Smooth muscle cell (in vitro differentiated cells): ENCODE data around the gene HHIPL2. TPM values are rescaled to one million over a fixed set of nuclear protein-coding genes. Genes with fewer than 3 reads are reported as not detected.

Experiments used
- DNase-seq: peaks from one replicate; lab custom pipeline; 2025; ENCODE audit not compliant: unreplicated experiment; lab: John Stamatoyannopoulos, UW
- H2AFZ ChIP-seq: fragments of 200-600 bp; sonication (generic); 2 replicates; pipeline ENCODE4 v1.6.0; 2016; ENCODE audit warnings: antibody characterized with exemption, low read depth, mild to moderate bottlenecking
- H3F3A ChIP-seq: fragments of 200-600 bp; sonication (generic); 2 replicates; pipeline ENCODE4 v1.6.0; 2017; ENCODE audit warnings: antibody characterized with exemption, low read depth
- H3K27ac ChIP-seq: fragments of 200-600 bp; sonication (generic); 2 replicates; pipeline ENCODE4 v1.5.1; 2016; ENCODE audit warnings: low read depth, mild to moderate bottlenecking
- H3K27me3 ChIP-seq: fragments of 200-600 bp; sonication (generic); 2 replicates; pipeline ENCODE4 v1.6.1; 2016; ENCODE audit warnings: low read depth, mild to moderate bottlenecking
- H3K36me3 ChIP-seq: fragments of 200-600 bp; sonication (generic); 2 replicates; pipeline ENCODE4 v1.5.1; 2016; ENCODE audit warnings: low read depth
- H3K4me1 ChIP-seq: fragments of 200-600 bp; sonication (generic); 2 replicates; pipeline ENCODE4 v1.5.1; 2016; ENCODE audit warnings: low read depth
- H3K4me2 ChIP-seq: fragments of 200-600 bp; sonication (generic); 2 replicates; pipeline ENCODE4 v1.6.0; 2016; ENCODE audit warnings: mild to moderate bottlenecking
- H3K4me3 ChIP-seq: fragments of 200-600 bp; sonication (generic); 2 replicates; pipeline ENCODE4 v1.5.1; 2016; ENCODE audit warnings: mild to moderate bottlenecking
- H3K79me2 ChIP-seq: fragments of 200-600 bp; sonication (generic); 2 replicates; pipeline ENCODE4 v1.6.0; 2016; ENCODE audit warnings: low read depth, mild to moderate bottlenecking
- H3K9ac ChIP-seq: fragments of 200-600 bp; sonication (generic); 2 replicates; pipeline ENCODE4 v1.6.0; 2016; ENCODE audit warnings: low read depth
- H3K9me3 ChIP-seq: fragments of 200-600 bp; sonication (generic); replicated peaks from 2 replicates; pipeline ENCODE4 v1.5.1; 2016; ENCODE audit warnings: low read depth
- H4K20me1 ChIP-seq: fragments of 200-600 bp; sonication (generic); 2 replicates; pipeline ENCODE4 v1.6.0; 2016; ENCODE audit warnings: low read depth
- WGBS: methylation state at CpG from one replicate; pipeline ENCODE4 v1.1.7; 2016; ENCODE audit warnings: low lambda C conversion rate; 5-methylcytosine and 5-hydroxymethylcytosine counted together
- polyA plus RNA-seq: library from polyadenylated mRNA; unstranded; fragments of >200 nt; fragmentation: Nextera tagmentation; extraction: Ambion mirVana; gene quantifications from 2 replicates; pipeline ENCODE4 v1.2.1, GENCODE V29; 2016
- total RNA-seq: library from RNA; depleted of rRNA; stranded (reverse); fragments of >200 nt; gene quantifications from 2 replicates; pipeline ENCODE4 v1.2.3, GENCODE V29; 2014
- TF ChIP-seq, protein P1 (sequence below): fragments of 200-600 bp; sonication (generic); IDR thresholded peaks from 2 replicates; pipeline ENCODE4 v1.5.1; 2017; ENCODE audit warnings: borderline replicate concordance, mild to moderate bottlenecking, antibody characterized with exemption; ENCODE audit not compliant: insufficient read depth, poor library complexity, severe bottlenecking

HHIPL2 gene
- total and polyA plus RNA-seq, 2 experiments from 2014 or later = 1.1 TPM; not detected in 1

GRCh38 chr1:222529181-222529580 lies 18.7 kb downstream of the HHIPL2 start:
- WGBS = 88% methylated on average over 3 of the region's 3 CpGs
- H4K20me1 ChIP-seq = no peaks in the 10 kb centered on the region
- no peak for DNase-seq
- no peaks in the 10 kb centered on the region for H3K9me3 ChIP-seq
- TF ChIP-seq, protein P1, sequence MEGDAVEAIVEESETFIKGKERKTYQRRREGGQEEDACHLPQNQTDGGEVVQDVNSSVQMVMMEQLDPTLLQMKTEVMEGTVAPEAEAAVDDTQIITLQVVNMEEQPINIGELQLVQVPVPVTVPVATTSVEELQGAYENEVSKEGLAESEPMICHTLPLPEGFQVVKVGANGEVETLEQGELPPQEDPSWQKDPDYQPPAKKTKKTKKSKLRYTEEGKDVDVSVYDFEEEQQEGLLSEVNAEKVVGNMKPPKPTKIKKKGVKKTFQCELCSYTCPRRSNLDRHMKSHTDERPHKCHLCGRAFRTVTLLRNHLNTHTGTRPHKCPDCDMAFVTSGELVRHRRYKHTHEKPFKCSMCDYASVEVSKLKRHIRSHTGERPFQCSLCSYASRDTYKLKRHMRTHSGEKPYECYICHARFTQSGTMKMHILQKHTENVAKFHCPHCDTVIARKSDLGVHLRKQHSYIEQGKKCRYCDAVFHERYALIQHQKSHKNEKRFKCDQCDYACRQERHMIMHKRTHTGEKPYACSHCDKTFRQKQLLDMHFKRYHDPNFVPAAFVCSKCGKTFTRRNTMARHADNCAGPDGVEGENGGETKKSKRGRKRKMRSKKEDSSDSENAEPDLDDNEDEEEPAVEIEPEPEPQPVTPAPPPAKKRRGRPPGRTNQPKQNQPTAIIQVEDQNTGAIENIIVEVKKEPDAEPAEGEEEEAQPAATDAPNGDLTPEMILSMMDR = no peak
- H3F3A ChIP-seq = no peaks in the 10 kb centered on the region
- no peak overlapping the region for H3K27ac ChIP-seq
- H3K27me3 ChIP-seq = no peaks in the 10 kb centered on the region
- H3K9ac ChIP-seq = no peak overlapping the region
- H3K4me1 ChIP-seq = no peaks in the 10 kb centered on the region
- H3K36me3 ChIP-seq = no peaks in the 10 kb centered on the region
- no peak overlapping the region for H3K4me2 ChIP-seq
- H2AFZ ChIP-seq = no peak overlapping the region
- H3K4me3 ChIP-seq = no peak overlapping the region
- H3K79me2 ChIP-seq = no peaks in the 10 kb centered on the region

GRCh38 chr1:222525951-222526350 lies 22.0 kb downstream of the HHIPL2 start:
- H3F3A ChIP-seq = no peaks in the 10 kb centered on the region
- H3K4me2 ChIP-seq = no peak overlapping the region
- no peaks in the 10 kb centered on the region for H3K4me1 ChIP-seq
- H3K27me3 ChIP-seq = no peaks in the 10 kb centered on the region
- 89% methylated on average over 2 of the region's 2 CpGs for WGBS
- H3K27ac ChIP-seq = no peak overlapping the region
- H3K79me2 ChIP-seq = no peaks in the 10 kb centered on the region
- TF ChIP-seq, protein P1 = no peak
- H2AFZ ChIP-seq = no peak overlapping the region
- H3K9me3 ChIP-seq = no peaks in the 10 kb centered on the region
- no peak overlapping the region for H3K9ac ChIP-seq
- no peak overlapping the region for H3K4me3 ChIP-seq
- no peak for DNase-seq
- H4K20me1 ChIP-seq = no peaks in the 10 kb centered on the region
- no peaks in the 10 kb centered on the region for H3K36me3 ChIP-seq

DNA sequence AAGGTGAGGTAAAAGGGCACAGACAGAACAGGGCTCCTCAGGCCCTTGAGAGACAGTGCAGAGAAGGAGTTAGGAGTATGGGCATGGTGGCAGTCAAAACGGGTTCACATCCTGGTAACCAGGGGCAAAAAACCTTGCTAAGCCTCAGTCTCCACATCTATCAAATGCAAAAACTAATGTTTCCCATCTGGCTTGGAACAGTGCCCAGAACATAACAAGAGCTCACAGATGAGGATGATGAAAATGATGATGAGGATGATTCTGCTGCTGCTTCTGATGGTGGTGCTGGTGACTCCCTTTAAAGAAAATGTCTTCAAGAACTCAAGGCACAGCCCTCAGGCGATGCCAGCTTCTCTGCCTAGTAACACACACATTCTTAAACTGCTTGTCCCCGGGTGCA lies 24.1 kb downstream of the HHIPL2 start:
- no peaks in the 10 kb centered on the region for H3K27me3 ChIP-seq
- no peaks in the 10 kb centered on the region for H4K20me1 ChIP-seq
- H3K36me3 ChIP-seq = no peaks in the 10 kb centered on the region
- no peak for DNase-seq
- 84% methylated on average over 3 of the region's 3 CpGs for WGBS
- TF ChIP-seq, protein P1 = no peak
- no peaks in the 10 kb centered on the region for H3K4me1 ChIP-seq
- no peaks in the 10 kb centered on the region for H3K79me2 ChIP-seq
- H3K27ac ChIP-seq = no peak overlapping the region
- no peak overlapping the region for H2AFZ ChIP-seq
- no peak overlapping the region for H3K4me2 ChIP-seq
- H3K4me3 ChIP-seq = no peak overlapping the region
- no peaks in the 10 kb centered on the region for H3F3A ChIP-seq
- no peaks in the 10 kb centered on the region for H3K9me3 ChIP-seq
- H3K9ac ChIP-seq = no peak overlapping the region

DNA sequence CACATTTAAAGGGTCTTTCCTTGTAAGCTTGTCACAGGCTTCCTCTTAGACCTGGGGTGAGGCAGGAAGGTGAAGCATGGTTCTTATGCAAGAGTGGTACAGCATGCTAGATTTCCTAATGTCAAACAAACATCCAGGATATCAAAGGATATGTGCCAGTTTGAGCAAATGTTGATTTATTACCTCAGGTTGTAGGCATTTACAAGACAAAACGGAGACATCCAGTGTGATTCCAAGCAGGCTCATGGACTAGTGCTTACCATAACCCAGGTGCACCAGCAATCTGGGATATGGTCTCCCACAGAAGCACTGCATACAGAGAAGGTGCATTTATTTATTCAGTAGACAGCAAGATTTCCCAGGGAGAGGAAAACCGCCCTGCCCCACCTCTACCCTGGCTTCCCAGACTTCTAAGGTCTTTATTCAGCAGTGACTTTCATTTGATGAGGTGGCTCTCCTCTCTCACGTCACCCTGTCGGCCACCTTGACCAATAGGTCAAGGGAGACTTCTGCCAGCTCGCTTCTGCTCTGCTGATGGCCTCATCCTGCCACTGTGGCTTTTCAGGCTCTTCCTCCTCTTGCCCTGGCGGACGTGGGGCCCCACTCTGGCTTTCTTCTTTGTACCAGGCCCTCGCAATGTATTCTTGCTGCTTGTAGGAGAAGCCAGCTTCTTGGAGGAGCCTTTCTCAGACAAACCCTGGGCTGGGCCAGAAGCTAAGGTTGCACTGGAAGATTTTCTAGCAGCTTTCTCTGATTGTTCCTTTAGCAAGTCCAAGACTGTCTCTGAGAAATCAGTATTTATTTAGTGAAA lies 25.6 kb downstream of the HHIPL2 start:
- Histone ChIP-seq H3K79me2 (no peaks in the 10 kb centered on the region), H3K27ac (no peak overlapping the region), H3K27me3 (no peaks in the 10 kb centered on the region), H3K9me3 (no peaks in the 10 kb centered on the region), H3K4me1 (no peaks in the 10 kb centered on the region), H4K20me1 (no peaks in the 10 kb centered on the region), H3K36me3 (no peaks in the 10 kb centered on the region), H2AFZ (no peak overlapping the region), H3K9ac (no peak overlapping the region), H3F3A (no peaks in the 10 kb centered on the region), H3K4me2 (no peak overlapping the region), H3K4me3 (no peak overlapping the region)
- DNase-seq = no peak
- WGBS = 92% methylated on average over 8 of the region's 8 CpGs
- TF ChIP-seq, protein P1 = no peak
